GM13977 (cell line): ENCODE measurements around the gene EDEM1.
"Not testable (repeated sequence)": the region's sequence is repeated elsewhere in the genome, so short reads cannot be mapped to it uniquely, and the experiment has no call there.

Experiments
- DNase-seq: peaks from one replicate; pipeline ENCODE4 v3.0.0; 2012; ENCODE audit warnings: low spot score
- CTCF ChIP-seq: IDR thresholded peaks from 2 replicates; pipeline ENCODE4 v1.5.1; 2012; ENCODE audit warnings: mild to moderate bottlenecking, control low read depth; ENCODE audit not compliant: insufficient read depth; ENCODE audit errors: extremely low read depth, missing control alignments
- in situ Hi-C: fragments of 300-500 bp; cut with MboI; formaldehyde crosslinking; loops from one replicate; pipeline ENCODE4 v1.12.0; 2022; ENCODE audit warnings: low sequenced_read_pairs, low pct_unique_long_range_greater_than_20kb, mixed read lengths, inconsistent platforms; ENCODE audit not compliant: unreplicated experiment

Gene EDEM1

GRCh38 chr3:5235655-5236054 lies 48.1 kb downstream of the EDEM1 start:
- no peak for TF ChIP-seq CTCF
- DNase-seq, result no peak
- in situ Hi-C loops, result no loop called here

- TF ChIP-seq CTCF, result no peak
- in situ Hi-C loops, result no loop called here
- DNase-seq, result no peak
Measured at GRCh38 chr3:5238545-5238944, 51.0 kb downstream of the EDEM1 start.

GRCh38 chr3:5239602-5240001 lies 52.1 kb downstream of the EDEM1 start:
- no peak for DNase-seq
- in situ Hi-C loops, result no loop called here
- no peak for TF ChIP-seq CTCF

GRCh38 chr3:5240740-5241139 lies 53.2 kb downstream of the EDEM1 start:
- in situ Hi-C loops, result no loop called here
- no peak for TF ChIP-seq CTCF
- no peak for DNase-seq

- DNase-seq, in situ Hi-C loops: not testable (repeated sequence)
Measured at GRCh38 chr3:5242785-5243184, 55.3 kb downstream of the EDEM1 start.

GRCh38 chr3:5245927-5246326 lies 58.4 kb downstream of the EDEM1 start:
- in situ Hi-C loops, result no loop called here
- DNase-seq, result no peak
- no peak for TF ChIP-seq CTCF

- DNase-seq, result no peak
- TF ChIP-seq CTCF, result no peak
- in situ Hi-C loops, result no loop called here
Measured at GRCh38 chr3:5248822-5249221, 61.3 kb downstream of the EDEM1 start.
